ENCODE data around the gene MAP2K3. TPM values are rescaled to one million over a fixed set of nuclear protein-coding genes. Genes with fewer than 3 reads are reported as not detected.

MAP2K3 gene
- total and polyA plus RNA-seq, 10 of the 15 experiments (the other 5 are each of a cell fraction or from before 2014, with no cell fraction given) = 0.71 to 39.4 (median 18.6) TPM

DNA sequence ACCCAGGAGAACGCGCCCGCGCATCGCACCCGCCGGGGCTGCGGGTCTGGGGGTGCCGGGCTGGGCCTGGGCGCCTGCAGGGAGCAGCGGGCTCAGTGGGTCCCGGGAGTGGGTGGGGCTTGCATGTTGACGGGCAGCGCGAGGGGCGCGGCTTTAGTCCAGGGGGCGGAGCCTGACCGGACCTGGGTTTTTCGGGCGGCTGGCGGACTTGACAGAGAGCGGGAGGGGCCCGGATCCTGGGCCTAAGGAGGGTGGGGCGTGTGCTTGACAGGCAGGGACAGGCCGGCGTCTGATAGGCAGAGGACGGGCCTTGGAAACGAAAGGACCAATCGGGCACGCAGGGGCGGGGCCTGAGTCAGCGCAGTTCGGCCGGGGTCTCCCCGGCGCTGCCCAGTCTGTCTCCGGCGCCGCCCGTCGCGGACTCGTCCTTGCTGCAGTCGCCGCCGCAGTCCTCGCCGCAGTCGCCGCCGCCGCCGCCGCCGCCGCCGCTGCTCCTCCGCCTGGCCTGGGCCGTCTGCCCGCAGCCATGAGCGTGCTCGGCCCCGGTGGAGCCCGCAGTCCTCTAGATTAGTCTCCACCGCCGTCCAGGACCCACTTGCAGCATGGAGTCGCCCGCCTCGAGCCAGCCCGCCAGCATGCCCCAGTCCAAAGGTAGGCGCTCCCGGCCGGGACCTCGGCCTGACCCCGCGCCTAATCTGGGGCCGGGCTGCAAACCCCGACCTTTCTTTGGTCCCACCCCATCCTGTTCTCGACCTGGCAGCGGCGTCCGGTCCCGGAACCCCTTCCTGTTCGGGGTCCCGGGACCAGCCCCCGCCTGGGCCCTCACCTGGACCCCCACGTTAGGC lies at the start of gene MAP2K3 (continued):
- TF ChIP-seq NR2C1 (IDR thresholded peaks at IDR 0.05) (peak; percentile 59), ZNF384 (IDR thresholded peaks at IDR 0.05; ENCODE audit: borderline replicate concordance, low read depth, low read length) (no peak), ZNF207 (IDR thresholded peaks at IDR 0.05; ENCODE audit: borderline replicate concordance) (peak; percentile 25; the same call in 1 of the 2 replicates), MEF2A (IDR thresholded peaks at IDR 0.05; ENCODE audit: insufficient read depth, low read depth, low read length) (no peak), YBX1 (IDR thresholded peaks at IDR 0.05) (no peak), RAD51 (IDR thresholded peaks at IDR 0.05) (no peak), TAF1 (IDR thresholded peaks at IDR 0.05; ENCODE audit: borderline replicate concordance, low read depth, low read length) (peak; percentile 73; the same call in 1 of the 2 replicates), CEBPB (IDR thresholded peaks at IDR 0.05; ENCODE audit: borderline replicate concordance in 1 of 2, low read depth in 2 of 2, low read length in 2 of 2) (no peak), STAT3 (IDR thresholded peaks at IDR 0.05; ENCODE audit: low read depth, low read length) (no peak), POLR2A (IDR thresholded peaks at IDR 0.05; ENCODE audit: low read depth, low read length) (peak; percentile 86), EZH2 (IDR thresholded peaks at IDR 0.05; ENCODE audit: borderline replicate concordance, control insufficient read depth, low read depth, low read length) (no peak), POU2F2 (IDR thresholded peaks at IDR 0.05; ENCODE audit: borderline replicate concordance, low read depth, low read length) (no peak), WRNIP1 (IDR thresholded peaks at IDR 0.05; ENCODE audit: borderline replicate concordance, low read depth, low read length) (no peak), RUNX3 (IDR thresholded peaks at IDR 0.05; ENCODE audit: low read length) (no peak), SRF (IDR thresholded peaks at IDR 0.05; ENCODE audit: low read depth in 2 of 2, low read length in 2 of 2) (0 out of 4 replicates have a peak, but pooled peaks of 1 of the 2 experiments have one; percentile 7), EP300 (IDR thresholded peaks at IDR 0.05; ENCODE audit: borderline replicate concordance in 1 of 2, control insufficient read depth in 1 of 2, low read depth in 2 of 2, low read length in 2 of 2) (no peak), ZNF274 (IDR thresholded peaks at IDR 0.05; ENCODE audit: insufficient read depth, insufficient read length) (no peak), MTA2 (IDR thresholded peaks at IDR 0.05; ENCODE audit: low read depth) (no peak), RBBP5 (conservative IDR thresholded peaks at IDR 0.05) (no peak), STAT1 (conservative IDR thresholded peaks at IDR 0.05) (no peak)
- TF ChIP-seq, protein P1, sequence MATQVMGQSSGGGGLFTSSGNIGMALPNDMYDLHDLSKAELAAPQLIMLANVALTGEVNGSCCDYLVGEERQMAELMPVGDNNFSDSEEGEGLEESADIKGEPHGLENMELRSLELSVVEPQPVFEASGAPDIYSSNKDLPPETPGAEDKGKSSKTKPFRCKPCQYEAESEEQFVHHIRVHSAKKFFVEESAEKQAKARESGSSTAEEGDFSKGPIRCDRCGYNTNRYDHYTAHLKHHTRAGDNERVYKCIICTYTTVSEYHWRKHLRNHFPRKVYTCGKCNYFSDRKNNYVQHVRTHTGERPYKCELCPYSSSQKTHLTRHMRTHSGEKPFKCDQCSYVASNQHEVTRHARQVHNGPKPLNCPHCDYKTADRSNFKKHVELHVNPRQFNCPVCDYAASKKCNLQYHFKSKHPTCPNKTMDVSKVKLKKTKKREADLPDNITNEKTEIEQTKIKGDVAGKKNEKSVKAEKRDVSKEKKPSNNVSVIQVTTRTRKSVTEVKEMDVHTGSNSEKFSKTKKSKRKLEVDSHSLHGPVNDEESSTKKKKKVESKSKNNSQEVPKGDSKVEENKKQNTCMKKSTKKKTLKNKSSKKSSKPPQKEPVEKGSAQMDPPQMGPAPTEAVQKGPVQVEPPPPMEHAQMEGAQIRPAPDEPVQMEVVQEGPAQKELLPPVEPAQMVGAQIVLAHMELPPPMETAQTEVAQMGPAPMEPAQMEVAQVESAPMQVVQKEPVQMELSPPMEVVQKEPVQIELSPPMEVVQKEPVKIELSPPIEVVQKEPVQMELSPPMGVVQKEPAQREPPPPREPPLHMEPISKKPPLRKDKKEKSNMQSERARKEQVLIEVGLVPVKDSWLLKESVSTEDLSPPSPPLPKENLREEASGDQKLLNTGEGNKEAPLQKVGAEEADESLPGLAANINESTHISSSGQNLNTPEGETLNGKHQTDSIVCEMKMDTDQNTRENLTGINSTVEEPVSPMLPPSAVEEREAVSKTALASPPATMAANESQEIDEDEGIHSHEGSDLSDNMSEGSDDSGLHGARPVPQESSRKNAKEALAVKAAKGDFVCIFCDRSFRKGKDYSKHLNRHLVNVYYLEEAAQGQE (IDR thresholded peaks at IDR 0.05; ENCODE audit: low read depth, low read length) = no peak
- TF ChIP-seq, protein P2, sequence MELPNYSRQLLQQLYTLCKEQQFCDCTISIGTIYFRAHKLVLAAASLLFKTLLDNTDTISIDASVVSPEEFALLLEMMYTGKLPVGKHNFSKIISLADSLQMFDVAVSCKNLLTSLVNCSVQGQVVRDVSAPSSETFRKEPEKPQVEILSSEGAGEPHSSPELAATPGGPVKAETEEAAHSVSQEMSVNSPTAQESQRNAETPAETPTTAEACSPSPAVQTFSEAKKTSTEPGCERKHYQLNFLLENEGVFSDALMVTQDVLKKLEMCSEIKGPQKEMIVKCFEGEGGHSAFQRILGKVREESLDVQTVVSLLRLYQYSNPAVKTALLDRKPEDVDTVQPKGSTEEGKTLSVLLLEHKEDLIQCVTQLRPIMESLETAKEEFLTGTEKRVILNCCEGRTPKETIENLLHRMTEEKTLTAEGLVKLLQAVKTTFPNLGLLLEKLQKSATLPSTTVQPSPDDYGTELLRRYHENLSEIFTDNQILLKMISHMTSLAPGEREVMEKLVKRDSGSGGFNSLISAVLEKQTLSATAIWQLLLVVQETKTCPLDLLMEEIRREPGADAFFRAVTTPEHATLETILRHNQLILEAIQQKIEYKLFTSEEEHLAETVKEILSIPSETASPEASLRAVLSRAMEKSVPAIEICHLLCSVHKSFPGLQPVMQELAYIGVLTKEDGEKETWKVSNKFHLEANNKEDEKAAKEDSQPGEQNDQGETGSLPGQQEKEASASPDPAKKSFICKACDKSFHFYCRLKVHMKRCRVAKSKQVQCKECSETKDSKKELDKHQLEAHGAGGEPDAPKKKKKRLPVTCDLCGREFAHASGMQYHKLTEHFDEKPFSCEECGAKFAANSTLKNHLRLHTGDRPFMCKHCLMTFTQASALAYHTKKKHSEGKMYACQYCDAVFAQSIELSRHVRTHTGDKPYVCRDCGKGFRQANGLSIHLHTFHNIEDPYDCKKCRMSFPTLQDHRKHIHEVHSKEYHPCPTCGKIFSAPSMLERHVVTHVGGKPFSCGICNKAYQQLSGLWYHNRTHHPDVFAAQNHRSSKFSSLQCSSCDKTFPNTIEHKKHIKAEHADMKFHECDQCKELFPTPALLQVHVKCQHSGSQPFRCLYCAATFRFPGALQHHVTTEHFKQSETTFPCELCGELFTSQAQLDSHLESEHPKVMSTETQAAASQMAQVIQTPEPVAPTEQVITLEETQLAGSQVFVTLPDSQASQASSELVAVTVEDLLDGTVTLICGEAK (IDR thresholded peaks at IDR 0.05; ENCODE audit: borderline replicate concordance) = no peak; the same call in 1 of the 2 replicates
- TF ChIP-seq, protein P3, sequence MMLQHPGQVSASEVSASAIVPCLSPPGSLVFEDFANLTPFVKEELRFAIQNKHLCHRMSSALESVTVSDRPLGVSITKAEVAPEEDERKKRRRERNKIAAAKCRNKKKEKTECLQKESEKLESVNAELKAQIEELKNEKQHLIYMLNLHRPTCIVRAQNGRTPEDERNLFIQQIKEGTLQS (IDR thresholded peaks at IDR 0.05; ENCODE audit: borderline replicate concordance, extremely low read depth, low read depth, low read length) = no peak
